GM19455 (cell line): ENCODE data around the gene TNFRSF19.

Experiments used
- ATAC-seq: cut with Tn5 transposase; IDR thresholded peaks from one replicate; pipeline ENCODE4 v1.9.1; 2021; ENCODE audit not compliant: unreplicated experiment

Gene TNFRSF19

DNA sequence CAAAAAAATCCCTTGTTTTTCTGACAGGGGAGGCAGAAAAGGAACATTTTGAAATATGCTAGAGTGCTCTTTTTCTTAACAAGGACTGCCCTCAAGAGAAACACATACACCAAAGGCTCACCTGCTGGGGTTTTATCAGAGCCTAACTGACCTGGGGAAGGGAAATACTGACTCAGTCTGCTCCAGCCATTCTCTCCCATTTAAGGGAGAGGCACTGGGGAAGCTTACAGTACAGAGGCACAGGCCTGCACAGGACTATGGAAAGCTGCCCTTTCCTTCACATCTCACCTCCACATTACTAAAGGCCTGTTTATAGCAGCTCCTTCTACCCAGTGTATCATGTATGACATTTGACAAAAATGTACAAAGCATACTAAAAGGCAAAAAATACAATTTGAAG lies 30.3 kb downstream of the TNFRSF19 start:
- no peak for ATAC-seq

DNA sequence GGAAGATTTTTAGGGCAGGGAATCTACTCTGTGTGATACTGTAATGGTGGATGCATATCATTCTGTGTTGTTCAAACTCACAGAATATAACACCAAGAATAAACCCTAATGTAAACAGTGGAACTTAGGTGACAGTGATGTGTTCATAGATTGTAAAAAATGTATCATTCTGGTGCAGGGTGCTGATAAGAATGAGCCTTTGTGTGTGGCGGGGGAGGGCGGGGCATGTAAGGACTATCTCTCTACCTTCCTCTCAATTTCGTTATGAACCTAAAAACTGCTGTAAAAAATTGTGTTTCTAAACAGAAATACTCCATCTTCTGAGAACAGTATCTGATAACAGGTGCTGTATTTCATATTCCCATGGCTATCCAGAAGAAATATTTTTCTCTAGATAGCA lies 35.6 kb downstream of the TNFRSF19 start:
- no peak for ATAC-seq

DNA sequence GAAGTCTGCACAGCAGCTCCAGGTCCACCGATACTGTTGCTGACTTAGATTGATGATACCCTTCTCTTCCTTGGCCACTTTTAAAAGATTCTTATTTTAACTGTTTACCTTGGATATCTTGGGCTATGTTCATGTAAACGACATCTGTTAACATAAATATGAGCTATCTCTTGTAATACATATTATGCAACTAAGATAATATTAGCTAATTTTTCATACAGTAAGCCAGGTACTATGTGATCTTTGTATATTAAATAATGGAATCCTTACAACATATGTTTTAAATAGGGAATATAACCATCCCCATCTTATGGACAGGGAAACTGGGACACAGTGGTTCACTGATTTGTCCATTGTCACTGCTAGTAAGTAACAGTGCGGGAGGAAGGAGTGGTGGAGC lies 37.9 kb downstream of the TNFRSF19 start:
- ATAC-seq: no peak

DNA sequence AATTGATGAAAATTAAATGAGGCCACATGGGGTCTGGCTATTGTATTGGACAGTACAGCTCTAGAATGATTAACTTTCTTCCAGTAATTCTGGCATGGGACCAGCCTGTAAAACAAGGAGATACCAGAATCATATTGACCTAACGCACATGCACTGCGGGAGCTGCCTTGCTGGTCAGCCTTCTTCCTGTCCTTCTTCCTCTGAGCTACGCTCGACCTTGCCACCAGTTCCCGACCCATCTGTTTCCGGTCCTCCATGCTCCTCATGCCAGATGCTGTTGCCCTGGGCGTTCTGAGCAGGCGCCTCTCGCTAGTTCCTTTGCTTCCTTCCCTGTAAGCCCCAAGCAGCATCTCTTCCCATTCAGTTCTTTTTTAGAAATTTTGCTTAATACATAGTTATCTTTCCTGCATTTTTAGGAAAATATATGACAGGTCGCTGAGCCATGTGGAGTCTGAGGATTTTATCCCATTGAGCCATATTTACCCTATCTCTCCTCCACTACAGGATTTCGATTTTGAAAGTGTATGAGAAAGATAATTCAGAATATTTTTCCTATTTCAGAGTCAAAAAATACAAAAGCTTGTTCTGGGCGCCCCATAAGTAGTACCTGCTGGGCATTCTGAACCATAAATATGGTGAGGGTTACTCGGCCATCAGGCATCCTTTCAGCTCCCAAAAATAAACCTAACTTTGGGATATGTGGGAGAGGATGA lies 38.6 kb downstream of the TNFRSF19 start:
- no peak for ATAC-seq

DNA sequence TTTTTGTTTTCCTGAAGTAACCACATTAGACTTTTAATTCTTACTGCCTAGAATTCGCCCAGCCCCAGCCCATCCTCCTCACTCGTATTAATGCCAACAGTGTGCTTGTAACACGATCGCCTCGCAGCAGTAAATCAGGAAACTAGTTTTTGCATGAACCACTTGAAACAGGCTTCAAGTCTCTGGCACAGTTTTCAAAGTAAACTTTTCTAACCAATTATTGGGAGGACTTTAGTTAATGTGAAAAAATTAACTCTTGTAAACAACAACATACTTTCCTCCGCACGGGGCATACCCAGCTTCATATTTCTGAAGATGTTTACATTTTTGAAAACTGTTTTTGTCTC lies 39.2 kb downstream of the TNFRSF19 start:
- ATAC-seq: no peak

DNA sequence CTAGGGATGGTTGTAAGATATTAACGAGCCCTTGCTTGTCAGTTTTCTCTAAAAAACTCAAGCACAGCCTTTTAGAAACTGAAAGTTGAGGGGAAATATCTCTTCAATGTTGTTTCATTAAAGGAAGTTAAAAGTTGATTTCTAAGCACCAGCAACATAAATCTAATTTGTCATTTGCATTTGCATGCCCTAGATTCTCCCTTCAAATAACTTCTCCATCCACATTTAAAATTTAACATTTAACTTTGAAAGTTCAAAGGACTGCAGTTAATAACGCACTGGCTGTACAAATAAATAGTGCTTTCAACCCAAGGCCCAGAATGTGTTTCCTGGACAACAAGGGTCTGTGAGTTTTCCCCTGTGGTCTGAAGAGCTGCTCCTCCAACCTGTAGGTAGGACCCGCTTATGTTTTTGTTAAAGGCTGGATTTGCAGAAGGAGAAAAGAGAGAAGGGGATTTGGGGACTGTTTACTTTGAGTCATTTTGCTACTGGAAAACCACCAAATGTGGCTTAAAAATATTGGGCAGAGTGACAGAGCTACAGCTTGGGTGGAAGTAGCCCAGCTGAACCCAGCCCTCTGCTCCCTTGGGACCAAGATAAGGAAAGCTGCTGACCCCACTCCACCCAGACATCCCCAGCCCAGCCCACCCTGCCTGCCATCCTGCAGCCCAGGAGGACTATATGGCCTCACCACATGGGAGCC lies 39.8 kb downstream of the TNFRSF19 start:
- no peak for ATAC-seq

DNA sequence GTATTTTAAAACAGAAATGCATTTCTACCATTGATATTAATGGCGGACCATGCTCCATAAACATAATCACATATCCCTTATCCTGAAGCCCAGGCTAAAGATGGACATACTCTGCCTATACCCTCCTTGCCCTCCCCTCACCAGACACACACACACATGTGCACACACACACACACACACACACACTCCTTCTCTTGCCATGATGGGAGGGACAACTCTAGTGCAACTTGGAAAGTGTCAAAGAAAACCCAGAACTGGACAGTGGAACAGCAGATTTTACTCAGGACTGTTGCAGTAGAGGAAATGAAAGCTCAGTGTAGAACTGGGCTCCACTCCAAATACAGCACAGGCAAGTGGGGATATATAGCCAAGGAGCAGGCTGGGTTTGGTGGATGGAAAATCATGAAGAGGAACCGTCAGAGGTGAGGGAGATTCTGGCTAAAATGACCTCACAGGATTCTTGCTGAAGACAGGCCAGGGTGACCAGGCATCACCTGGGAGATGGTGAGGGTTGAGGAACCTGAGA lies 40.8 kb downstream of the TNFRSF19 start:
- ATAC-seq: no peak

DNA sequence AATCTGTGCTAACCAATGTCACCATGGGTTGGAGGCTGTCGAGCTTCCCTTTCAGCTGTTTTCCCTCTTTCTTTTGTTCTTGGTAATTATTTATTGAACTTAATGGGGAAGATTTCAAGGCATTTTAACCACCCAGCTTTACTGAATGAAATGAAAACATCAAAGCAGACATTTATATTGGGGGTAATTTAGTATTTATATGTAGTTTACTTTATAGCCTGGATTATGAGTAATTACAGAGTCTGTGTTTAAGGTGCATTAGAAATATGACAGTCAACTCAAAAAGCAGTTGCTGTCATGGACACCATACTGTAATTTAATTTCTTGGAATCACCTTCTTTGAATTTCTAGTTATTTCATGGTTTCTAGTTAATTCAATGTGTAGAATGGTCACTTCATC lies 42.0 kb downstream of the TNFRSF19 start:
- no peak for ATAC-seq

DNA sequence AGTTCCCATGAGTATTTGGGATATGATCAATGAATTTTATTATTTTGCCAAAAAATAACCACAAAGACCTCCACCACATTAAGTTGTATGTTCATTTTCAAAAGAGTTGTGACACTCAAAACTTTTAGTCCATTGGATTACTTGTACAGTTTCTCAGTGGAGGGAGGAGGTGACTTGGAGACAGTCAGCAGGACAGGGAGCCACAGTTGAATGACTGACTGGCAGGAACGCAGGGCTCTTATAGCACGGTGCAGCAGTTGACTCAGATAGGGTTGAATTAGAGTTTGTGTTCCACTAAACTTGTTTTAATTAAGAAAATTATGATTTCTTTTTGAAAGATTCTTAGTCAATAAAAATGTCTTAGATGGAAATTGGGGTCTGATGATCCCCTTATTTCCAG lies 42.5 kb downstream of the TNFRSF19 start:
- ATAC-seq: no peak

DNA sequence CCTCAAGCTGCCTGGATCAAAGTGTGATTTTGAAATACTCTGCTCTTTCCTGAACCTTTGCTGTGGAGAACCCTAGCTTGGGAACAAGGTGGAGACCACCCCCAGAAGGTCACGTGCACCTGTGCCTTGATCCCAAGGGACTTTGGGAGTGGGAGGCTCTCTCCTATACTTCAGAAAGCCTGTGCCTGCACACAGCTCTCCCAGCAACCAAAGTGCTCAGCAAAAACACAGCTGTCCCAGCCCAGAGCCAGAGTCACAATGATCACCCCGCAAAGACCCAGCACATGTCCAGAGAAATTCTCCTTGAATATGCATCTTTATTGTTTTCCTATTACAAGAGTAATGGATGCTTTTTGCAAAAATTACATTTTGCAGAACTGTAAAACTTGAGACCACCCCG lies 43.4 kb downstream of the TNFRSF19 start:
- ATAC-seq: no peak

DNA sequence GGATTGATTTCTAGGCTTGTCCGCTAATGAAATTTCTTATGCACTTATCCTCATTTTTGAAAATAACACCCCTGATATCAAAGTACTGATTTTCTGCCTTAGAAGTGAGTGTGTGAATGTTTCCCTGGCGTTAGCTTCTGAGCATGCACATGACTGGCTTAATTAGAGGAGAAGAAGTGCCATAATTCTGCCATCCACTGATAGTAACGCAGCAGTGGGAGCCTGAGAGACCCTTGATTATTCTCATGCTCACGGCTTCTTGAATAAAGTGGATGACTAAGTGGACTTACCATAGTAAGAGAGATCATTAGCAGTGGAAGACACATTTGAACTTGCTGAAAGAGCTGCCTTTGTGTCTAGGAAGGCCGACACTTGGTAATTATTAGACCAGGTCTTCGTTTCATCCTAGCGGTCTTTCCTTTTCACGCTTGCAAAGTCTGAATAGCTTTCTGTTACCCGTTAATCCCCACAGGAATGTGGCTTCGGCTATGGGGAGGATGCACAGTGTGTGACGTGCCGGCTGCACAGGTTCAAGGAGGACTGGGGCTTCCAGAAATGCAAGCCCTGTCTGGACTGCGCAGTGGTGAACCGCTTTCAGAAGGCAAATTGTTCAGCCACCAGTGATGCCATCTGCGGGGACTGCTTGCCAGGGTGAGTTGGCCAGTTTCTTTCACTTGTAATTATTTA lies 45.3 kb downstream of the TNFRSF19 start:
- no peak for ATAC-seq

DNA sequence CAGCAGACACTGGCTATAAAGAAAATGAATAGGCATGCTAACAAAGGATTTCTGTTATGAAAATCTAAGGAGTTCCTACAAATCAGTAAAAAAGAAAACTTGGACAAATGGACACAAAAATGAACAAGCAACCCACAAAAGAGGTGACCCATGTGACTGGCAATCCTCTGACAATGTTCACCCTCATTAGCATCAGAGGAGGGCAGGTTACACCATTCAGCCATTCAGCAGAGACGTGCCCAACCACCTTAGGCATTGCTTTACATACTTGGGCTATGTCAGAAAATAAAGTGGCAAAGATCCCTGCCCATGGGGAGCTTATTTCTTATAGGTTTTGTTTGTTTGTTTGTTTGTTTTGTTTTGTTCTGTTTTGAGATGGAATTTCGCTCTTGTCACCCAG lies 46.0 kb downstream of the TNFRSF19 start:
- ATAC-seq: no peak

DNA sequence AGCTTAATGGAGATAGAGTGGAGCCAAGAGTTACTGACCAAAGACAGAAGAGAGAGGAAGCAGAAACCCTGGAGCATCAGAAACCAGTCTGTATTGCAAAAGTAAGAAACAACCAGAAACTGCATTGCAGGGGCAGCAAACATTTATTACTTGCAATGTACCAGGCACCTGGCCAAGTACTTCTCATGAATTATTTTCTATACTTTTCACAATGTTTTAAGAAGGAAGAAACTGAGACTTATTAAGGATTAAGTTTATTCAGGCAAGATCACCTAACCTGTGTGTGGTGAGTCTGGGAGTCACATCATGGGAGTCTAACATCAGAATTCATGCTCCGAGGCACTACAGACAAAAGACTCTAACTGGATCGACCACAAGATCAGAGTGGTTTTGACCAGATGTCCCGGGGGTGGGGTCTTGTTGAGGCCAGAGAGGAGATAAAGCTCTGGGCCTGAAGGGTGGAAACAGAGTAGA lies 47.4 kb downstream of the TNFRSF19 start:
- ATAC-seq: no peak

DNA sequence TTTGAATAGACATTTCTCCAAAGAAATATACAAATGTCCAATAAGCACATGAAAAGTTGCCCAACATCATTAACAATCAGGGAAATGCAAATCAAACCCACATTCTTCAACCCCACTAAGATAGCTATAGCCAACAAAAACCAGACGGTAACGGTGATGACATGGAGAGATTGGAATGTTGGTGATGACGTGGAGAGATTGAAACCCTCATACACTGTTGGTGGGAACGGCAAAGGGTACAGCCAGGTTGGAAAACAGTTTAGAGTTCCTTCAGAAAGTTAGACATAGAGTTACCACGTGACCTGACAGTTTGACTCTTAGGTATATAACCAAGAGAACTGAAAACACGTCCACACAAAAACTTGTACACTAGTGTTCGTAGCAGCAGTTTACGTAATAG lies 48.1 kb downstream of the TNFRSF19 start:
- no peak for ATAC-seq

DNA sequence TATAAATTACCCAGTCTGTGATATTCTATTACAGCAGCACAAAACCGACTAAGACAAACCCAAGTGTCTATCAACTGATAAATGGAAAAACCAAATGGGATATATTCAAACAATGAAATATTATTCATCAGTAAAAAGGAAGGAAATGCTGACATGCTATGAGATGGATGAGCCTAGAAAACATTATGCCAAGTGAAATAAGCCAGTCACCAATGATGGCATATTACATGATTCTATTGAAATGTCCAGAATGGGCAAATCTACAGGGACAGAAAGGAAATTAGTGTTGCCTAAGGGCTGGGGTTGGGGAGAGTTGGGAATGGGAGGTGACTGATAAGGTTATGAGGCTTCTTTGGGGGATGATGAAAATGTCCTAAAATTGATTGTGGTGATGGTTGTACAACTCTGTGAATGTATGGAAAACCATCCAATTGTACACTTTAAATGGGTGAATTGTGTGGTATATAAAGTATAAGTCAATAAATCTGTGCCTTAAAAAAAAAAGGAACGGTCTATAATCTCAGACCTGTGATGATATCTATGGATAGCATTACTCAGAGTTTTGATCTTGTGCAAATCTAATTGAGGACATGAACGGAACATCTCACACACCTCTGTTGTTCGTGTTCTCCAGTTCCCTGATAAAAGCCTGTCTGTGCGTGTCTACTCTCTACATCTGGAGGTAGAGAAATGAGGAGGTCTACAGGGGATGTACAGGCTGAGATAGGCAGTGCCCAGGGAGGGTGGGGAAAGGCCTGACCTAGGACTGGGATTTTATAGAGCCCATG lies 49.0 kb downstream of the TNFRSF19 start:
- no peak for ATAC-seq

DNA sequence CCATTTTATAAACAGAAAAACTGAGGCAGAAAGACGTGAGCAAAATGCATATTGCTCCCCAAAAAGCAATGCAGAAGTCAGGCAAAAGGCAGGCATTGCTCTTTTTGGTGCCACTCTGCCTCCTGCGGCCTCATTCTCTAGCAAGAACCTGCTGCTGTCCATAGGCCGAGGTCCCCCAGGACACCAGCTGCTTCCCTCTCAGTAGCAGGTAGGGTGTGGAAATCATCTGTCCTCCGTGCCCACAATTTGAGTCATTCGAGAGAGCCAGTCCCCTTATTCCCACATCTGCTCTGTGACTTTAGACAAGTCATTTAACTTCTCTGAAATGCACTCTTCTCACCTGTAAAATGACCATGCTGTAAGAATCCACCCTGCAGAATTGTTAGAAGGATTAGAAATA lies 50.0 kb downstream of the TNFRSF19 start:
- ATAC-seq: no peak

DNA sequence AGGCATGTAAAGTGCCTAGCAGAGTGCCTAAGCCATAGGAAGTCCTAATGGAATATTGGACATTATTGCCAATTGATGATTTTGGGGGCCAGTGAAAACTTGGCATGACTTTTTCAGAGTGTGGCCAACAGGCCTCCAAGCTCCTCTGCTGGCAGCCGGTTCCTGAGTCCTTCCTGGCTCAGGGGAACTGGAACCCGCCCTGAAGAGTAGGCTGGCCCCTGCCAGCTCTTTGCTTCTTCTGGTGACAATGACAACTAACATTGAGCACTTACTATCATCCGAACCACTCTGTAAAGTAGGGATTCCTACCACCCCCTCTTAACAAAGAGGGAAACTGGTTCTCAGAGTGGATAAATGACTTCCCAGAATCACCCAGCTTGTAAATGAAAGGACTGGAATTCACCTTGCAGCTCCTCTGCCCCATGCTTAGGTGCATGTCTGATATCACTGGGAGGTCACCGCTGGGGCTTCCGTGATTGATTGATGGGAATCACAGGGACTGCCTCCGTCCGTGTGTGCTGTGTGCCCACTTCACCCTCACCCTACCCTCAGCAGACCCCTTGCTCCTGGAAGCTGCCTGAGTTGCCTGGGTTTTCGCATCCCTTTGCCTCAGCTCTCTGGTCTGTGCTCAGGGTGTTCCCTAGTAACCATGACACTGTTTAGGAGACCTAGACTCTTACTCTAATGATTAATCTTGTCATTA lies 50.6 kb downstream of the TNFRSF19 start:
- ATAC-seq: no peak

DNA sequence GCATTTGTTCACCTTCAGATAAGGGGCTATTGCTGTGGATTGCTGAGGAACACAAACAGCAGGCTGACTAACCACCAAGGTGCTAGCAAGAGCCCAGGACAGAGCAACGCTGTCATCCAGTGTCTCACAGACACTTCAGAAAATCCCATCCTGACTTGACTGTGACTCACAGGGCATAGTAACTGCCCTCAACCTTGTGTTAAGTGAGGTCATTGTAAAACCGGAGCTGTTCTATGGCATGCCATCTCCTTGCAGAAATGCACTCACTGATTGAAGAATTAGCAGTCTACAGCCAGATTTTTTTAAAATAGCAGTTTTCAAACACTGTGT lies 51.1 kb downstream of the TNFRSF19 start:
- ATAC-seq: no peak

DNA sequence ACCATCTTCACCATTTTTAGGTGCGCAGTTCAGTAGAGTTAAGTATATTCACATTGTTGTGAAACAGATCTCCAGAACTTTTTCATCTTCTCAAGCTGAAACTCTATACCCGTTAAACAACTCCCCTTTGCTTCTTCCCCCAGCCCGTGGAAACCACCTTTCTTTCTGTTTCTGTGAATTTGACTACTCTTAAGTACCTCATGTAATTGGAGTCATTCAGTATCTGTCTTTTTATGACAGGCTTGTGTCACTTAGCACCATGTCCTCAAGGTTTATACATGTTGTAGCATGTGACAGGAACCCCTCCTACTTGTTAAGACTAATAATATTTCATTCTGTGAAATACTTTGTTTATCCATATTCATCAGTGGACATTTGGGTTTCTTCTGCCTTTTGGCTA lies 52.8 kb downstream of the TNFRSF19 start:
- no peak for ATAC-seq

DNA sequence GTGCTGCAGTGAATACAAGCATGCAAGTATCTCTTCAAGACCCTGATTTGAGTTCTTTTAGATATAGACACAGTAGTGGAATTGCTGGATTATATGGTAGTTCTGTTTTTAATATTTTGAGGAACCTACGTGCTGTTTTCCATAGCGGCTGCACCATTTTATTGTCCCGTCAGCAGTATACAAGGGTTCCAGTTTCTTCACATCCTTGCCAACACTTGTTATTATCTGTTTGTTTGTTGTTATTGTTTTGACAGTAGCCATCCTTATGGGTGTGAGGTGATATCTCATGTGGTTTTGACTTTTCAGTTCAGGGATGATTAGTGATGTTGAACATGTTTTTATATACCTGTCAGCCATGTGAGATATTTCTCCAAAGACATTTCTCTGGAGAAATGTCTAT lies 53.2 kb downstream of the TNFRSF19 start:
- no peak for ATAC-seq

DNA sequence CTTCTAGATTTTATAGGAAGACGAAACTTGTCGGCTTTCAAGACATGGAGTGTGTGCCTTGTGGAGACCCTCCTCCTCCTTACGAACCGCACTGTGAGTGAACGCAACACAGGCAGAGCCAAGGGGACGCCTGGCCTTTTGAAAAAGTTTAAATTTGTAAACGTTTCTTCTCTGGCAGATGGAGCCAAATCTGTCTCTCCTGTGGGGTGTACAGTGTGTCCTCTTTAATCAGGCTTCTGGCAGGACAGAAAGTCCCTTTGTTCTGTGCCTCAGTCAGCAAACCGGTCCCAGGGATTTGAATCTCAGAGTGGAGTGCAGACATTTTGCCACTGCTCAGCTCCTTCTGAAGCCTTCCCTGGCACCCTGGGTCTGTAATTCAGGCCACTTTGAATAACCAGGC lies 56.5 kb downstream of the TNFRSF19 start:
- no peak for ATAC-seq
